RPMI7951 (cell line): Measurements from ENCODE around the gene RSBN1. TPM values are rescaled to one million over a fixed set of nuclear protein-coding genes. Genes with fewer than 3 reads are reported as not detected.
A peak's percentile ranks its signal among the peaks of the same experiment; 100 is the strongest.
"Not testable (repeated sequence)": the region's sequence is repeated elsewhere in the genome, so short reads cannot be mapped to it uniquely, and the experiment has no call there.

ENCODE experiments used
- DNase-seq: peaks from one replicate; pipeline ENCODE4 v3.0.0-alpha.2; 2012; ENCODE audit warnings: low read depth
- total RNA-seq: library from RNA; depleted of rRNA; stranded (reverse); fragments of >200 nt; shearing (Covaris generic); gene quantifications from 2 replicates; pipeline ENCODE4 v1.2.3, GENCODE V29; 2014; rRNA removed

Gene RSBN1
- total RNA-seq = 10.1 and 13.1 TPM in 2 replicates

- peak; percentile 99 for DNase-seq
These were observed at the start of gene RSBN1 for GRCh38 chr1:113811888-113812660. TSS of gene RSBN1 (minus strand) at chr1:113812476. CDS start at chr1:113812412, 64 bp downstream.

GRCh38 chr1:113861641-113862040 lies 49.4 kb upstream of the RSBN1 start:
- DNase-seq = no peak

- peak; percentile 49 for DNase-seq
These were observed 48.6 kb upstream of the RSBN1 start for GRCh38 chr1:113860891-113861290.

- no peak for DNase-seq
These were observed 47.4 kb upstream of the RSBN1 start for GRCh38 chr1:113859478-113860175.

- DNase-seq = no peak
These were observed 46.7 kb upstream of the RSBN1 start for GRCh38 chr1:113858982-113859381.

GRCh38 chr1:113858418-113858817 lies 46.1 kb upstream of the RSBN1 start:
- no peak for DNase-seq

- DNase-seq = no peak
These were observed 45.5 kb upstream of the RSBN1 start for GRCh38 chr1:113857776-113858175.

- no peak for DNase-seq
These were observed 44.1 kb upstream of the RSBN1 start for GRCh38 chr1:113856401-113856790.

GRCh38 chr1:113855630-113856400 lies 43.5 kb upstream of the RSBN1 start:
- DNase-seq = no peak

- DNase-seq = no peak
These were observed 42.0 kb upstream of the RSBN1 start for GRCh38 chr1:113854234-113854633.

- not testable (repeated sequence) for DNase-seq
These were observed 40.4 kb upstream of the RSBN1 start for GRCh38 chr1:113852694-113853093.

- DNase-seq = no peak
These were observed 38.0 kb upstream of the RSBN1 start for GRCh38 chr1:113850127-113850796.

GRCh38 chr1:113849072-113849471 lies 36.8 kb upstream of the RSBN1 start:
- DNase-seq = no peak

- DNase-seq = no peak
These were observed 34.2 kb upstream of the RSBN1 start for GRCh38 chr1:113846391-113847035.

GRCh38 chr1:113836534-113836933 lies 24.3 kb upstream of the RSBN1 start:
- no peak for DNase-seq

GRCh38 chr1:113835686-113836290 lies 23.5 kb upstream of the RSBN1 start:
- peak; percentile 53 for DNase-seq

- DNase-seq = no peak
These were observed 22.4 kb upstream of the RSBN1 start for GRCh38 chr1:113834716-113835115.

- DNase-seq = no peak
These were observed 17.8 kb upstream of the RSBN1 start for GRCh38 chr1:113830039-113830438.

- no peak for DNase-seq
These were observed 9.6 kb upstream of the RSBN1 start for GRCh38 chr1:113821916-113822315.

GRCh38 chr1:113818578-113818977 lies 6.3 kb upstream of the RSBN1 start:
- no peak for DNase-seq

GRCh38 chr1:113813218-113813617 lies 942 bp upstream of the RSBN1 start:
- no peak for DNase-seq
